ENCODE results near the gene ABI1.

DNA sequence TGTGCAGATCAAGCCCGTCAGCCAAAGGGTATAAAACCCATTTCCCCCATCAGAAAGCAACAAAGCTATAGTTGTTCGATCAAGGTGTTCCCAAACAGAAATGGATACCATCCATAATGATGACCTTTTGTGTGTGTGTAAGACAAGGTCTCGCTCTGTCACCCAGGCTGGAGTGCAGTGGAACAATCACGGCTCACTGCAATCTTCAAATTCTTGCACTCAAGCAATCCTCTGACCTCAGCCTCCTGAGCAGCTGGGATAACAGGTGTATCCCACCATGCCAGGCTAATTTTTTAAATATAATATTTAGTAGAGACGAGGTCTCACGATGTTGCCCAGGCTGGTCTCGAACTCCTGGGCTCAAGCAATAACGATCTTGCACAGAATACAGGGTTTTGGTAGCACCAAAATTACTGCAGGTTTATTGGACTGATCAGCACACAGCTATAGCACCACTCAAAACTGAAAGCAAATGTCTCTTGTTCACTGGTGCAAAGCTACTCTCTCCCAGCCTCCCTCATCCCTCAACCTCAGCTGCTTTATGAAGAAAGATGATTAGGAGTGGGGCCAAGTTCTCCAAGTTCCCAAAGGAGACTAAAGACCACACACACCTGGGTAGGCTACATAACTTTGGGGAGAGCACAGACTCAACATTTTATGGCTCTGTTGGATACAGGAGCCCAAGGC lies 80.5 kb downstream of the ABI1 start:
- TF ChIP-seq HOXA7 (CRISPR knock-in tag; IDR thresholded peaks at IDR 0.05; ENCODE audit: borderline replicate concordance): no peak
- TF ChIP-seq, protein P1, sequence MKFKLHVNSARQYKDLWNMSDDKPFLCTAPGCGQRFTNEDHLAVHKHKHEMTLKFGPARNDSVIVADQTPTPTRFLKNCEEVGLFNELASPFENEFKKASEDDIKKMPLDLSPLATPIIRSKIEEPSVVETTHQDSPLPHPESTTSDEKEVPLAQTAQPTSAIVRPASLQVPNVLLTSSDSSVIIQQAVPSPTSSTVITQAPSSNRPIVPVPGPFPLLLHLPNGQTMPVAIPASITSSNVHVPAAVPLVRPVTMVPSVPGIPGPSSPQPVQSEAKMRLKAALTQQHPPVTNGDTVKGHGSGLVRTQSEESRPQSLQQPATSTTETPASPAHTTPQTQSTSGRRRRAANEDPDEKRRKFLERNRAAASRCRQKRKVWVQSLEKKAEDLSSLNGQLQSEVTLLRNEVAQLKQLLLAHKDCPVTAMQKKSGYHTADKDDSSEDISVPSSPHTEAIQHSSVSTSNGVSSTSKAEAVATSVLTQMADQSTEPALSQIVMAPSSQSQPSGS (tag by site-specific recombination; IDR thresholded peaks at IDR 0.05; ENCODE audit: low read depth): no peak

Data from HEK293 (cell line).